CD4-positive, CD25-positive, alpha-beta regulatory T cell (primary cell): Measurements from ENCODE around the gene MICU1. TPM values are rescaled to one million over a fixed set of nuclear protein-coding genes. Genes with fewer than 3 reads are reported as not detected.
A peak's percentile ranks its signal among the peaks of the same experiment; 100 is the strongest.
"Not testable (repeated sequence)": the region's sequence is repeated elsewhere in the genome, so short reads cannot be mapped to it uniquely, and the experiment has no call there.

Experiments used
- ATAC-seq, 2 donors: fragments of 150-1000 bp; cut with Tn5 transposase; one replicate each; pipeline ENCODE4 v1.10.0; 2021; ENCODE audit warnings: low read depth in 2 of 2, moderate number of reproducible peaks in 2 of 2, moderate library complexity in 1 of 2
- DNase-seq, 3 donors: peaks; one replicate each; pipeline versions ENCODE4 v3.0.0 to v3.0.0-alpha.2; 2012 to 2022; ENCODE audit warnings: mixed read lengths in 1 of 3
- H3K27ac ChIP-seq: one replicate; pipeline ENCODE4 v1.7.0; 2013; ENCODE audit warnings: mild to moderate bottlenecking, low read length; ENCODE audit not compliant: insufficient read depth, poor library complexity, severe bottlenecking
- H3K27me3 ChIP-seq: one replicate; pipeline ENCODE4 v1.7.0; 2013; ENCODE audit warnings: low read length; ENCODE audit not compliant: control insufficient read depth, insufficient read depth
- H3K36me3 ChIP-seq: one replicate; pipeline ENCODE4 v1.7.0; 2013; ENCODE audit warnings: mild to moderate bottlenecking, low read length, moderate library complexity; ENCODE audit not compliant: control insufficient read depth, insufficient read depth
- H3K4me1 ChIP-seq: 2 replicates; pipeline ENCODE4 v1.7.0; 2013; ENCODE audit warnings: mild to moderate bottlenecking, low read length; ENCODE audit not compliant: insufficient read depth, control insufficient read depth, poor library complexity, severe bottlenecking
- H3K4me3 ChIP-seq: one replicate; pipeline ENCODE4 v1.7.0; 2013; ENCODE audit warnings: low read depth, mild to moderate bottlenecking, low read length, moderate library complexity
- H3K9me3 ChIP-seq, 2 experiments: 1 replicate in 1 of 2; 2 replicates in 1 of 2; pipeline ENCODE4 v1.7.0; 2013; ENCODE audit warnings: low read length in 2 of 2, mild to moderate bottlenecking in 1 of 2, moderate library complexity in 1 of 2; ENCODE audit not compliant: control insufficient read depth in 2 of 2
- H3K27ac Mint-ChIP-seq, 3 donors: one replicate each; pipeline ENCODE4 v1.8.0; 2020 to 2022; ENCODE audit warnings: mild to moderate bottlenecking in 3 of 3, mixed read lengths in 3 of 3, moderate library complexity in 2 of 3
- H3K27me3 Mint-ChIP-seq: one replicate; pipeline ENCODE4 v1.8.0; 2022; ENCODE audit warnings: mild to moderate bottlenecking, mixed read lengths
- H3K36me3 Mint-ChIP-seq: one replicate; pipeline ENCODE4 v1.8.0; 2020; ENCODE audit warnings: mixed read lengths
- H3K4me1 Mint-ChIP-seq, 4 donors: one replicate each; pipeline ENCODE4 v1.8.0; 2020 to 2022; ENCODE audit warnings: mixed read lengths in 4 of 4, mild to moderate bottlenecking in 1 of 4
- H3K4me3 Mint-ChIP-seq, 4 donors: one replicate each; pipeline ENCODE4 v1.8.0; 2020 to 2022; ENCODE audit warnings: mild to moderate bottlenecking in 4 of 4, mixed read lengths in 4 of 4, moderate library complexity in 3 of 4
- H3K9me3 Mint-ChIP-seq, 7 donors: one replicate each; pipeline ENCODE4 v1.8.0; 2020 to 2022; ENCODE audit warnings: mixed read lengths in 7 of 7, mild to moderate bottlenecking in 3 of 7, moderate library complexity in 2 of 7
- polyA plus RNA-seq, 4 donors: library from polyadenylated mRNA; unstranded; fragments of 300-500 nt; fragmentation: Illumina TruSeq; gene quantifications; one replicate each; pipeline ENCODE4 v1.2.3, GENCODE V29; 2021
- total RNA-seq: library from RNA; stranded (reverse); gene quantifications from one replicate; pipeline ENCODE4 v1.2.3, GENCODE V29; 2022

Gene MICU1
- total and polyA plus RNA-seq, 5 donors from 2014 or later = 20.2 to 29.6 (median 26.5) TPM

DNA sequence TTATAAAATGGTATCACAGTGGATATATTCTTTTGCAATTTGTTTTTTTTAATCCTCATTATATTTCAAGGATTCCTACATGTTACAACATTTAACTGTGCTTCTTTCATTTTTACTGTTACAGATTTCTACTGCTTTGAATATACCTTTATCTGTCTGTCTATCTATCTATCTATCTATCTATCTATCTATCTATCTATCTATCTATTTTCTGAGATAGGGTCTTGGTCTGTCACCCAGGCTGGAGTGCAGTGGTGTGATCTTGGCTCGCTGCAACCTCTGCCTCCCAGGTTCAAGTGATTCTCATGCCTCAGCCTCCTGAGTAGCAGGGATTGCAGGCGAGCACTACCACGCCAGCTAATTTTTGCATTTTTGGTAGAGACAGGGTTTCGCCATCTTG, 194.9 kb downstream of the MICU1 start:
- not testable (repeated sequence) for H3K4me1 Mint-ChIP-seq, DNase-seq, H3K27me3 ChIP-seq, H3K27ac Mint-ChIP-seq, H3K27me3 Mint-ChIP-seq, ATAC-seq, H3K36me3 Mint-ChIP-seq, H3K4me3 ChIP-seq, H3K27ac ChIP-seq, H3K36me3 ChIP-seq, H3K4me1 ChIP-seq, H3K9me3 ChIP-seq, H3K9me3 Mint-ChIP-seq
- peak overlapping the region in 1 of 4 donors; percentile 47 for H3K4me3 Mint-ChIP-seq

DNA sequence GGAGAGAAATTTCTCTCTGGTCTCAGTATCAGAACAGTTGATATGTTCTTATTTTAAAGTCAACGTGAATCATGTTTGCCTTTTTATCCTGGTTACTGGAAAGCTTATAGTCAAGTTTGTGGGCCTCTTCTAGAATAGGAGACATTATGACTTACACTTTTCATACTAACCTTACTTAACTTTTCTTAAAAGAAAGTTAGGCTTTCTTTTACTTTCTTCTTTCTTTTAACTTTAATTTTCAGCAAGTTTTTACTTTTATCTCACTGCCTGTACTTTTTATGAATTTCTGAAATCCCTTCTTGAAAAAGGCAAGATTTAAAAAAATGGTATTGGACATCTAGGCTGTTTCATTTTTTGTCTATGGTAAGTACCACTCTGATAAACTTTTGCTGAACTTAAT, 195.9 kb downstream of the MICU1 start:
- ATAC-seq (no peak), DNase-seq (no peak)
- Mint-ChIP-seq H3K4me1 (no peaks in the 10 kb centered on the region), H3K27ac (no peak overlapping the region), H3K36me3 (peaks cover 5% of the 10 kb centered on the region), H3K9me3 (no peaks in the 10 kb centered on the region), H3K4me3 (no peak overlapping the region), H3K27me3 (no peaks in the 10 kb centered on the region)
- Histone ChIP-seq H3K27ac (no peak overlapping the region), H3K4me3 (no peak overlapping the region), H3K9me3 (no peaks in the 10 kb centered on the region), H3K27me3 (no peaks in the 10 kb centered on the region), H3K36me3 (no peaks in the 10 kb centered on the region), H3K4me1 (no peaks in the 10 kb centered on the region)

DNA sequence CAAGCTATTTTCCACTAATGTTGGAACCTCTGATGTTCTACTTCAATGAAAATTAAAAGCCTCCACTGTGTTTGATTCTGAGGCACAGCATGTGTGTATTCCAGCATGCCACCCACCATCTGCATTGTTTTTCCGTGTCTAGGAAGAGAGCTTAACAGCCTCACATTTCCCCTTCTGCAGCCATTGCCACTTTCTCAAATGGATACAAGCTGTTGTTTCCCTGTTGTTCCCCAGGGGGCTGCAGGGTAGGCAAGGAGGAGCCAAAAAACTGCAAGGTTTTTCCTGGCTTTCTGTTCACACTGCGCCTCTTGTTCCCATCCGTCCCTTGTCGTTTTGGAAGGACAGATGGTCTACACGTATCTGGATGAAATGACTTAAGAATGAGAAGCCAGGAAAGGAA, 198.9 kb downstream of the MICU1 start:
- peaks cover 11% of the 10 kb centered on the region for H3K36me3 ChIP-seq
- H3K9me3 ChIP-seq = no peaks in the 10 kb centered on the region
- no peak for DNase-seq
- H3K27ac ChIP-seq = no peak overlapping the region
- no peak overlapping the region for H3K4me3 Mint-ChIP-seq
- no peaks in the 10 kb centered on the region for H3K4me1 Mint-ChIP-seq
- ATAC-seq = no peak
- H3K4me1 ChIP-seq = no peaks in the 10 kb centered on the region
- peaks cover 0 to 3% (median 1%) of the 10 kb centered on the region in 7 donors for H3K9me3 Mint-ChIP-seq
- H3K27me3 Mint-ChIP-seq = no peaks in the 10 kb centered on the region
- H3K27me3 ChIP-seq = no peaks in the 10 kb centered on the region
- peaks cover 18% of the 10 kb centered on the region for H3K36me3 Mint-ChIP-seq
- no peak overlapping the region for H3K4me3 ChIP-seq
- H3K27ac Mint-ChIP-seq = no peak overlapping the region

DNA sequence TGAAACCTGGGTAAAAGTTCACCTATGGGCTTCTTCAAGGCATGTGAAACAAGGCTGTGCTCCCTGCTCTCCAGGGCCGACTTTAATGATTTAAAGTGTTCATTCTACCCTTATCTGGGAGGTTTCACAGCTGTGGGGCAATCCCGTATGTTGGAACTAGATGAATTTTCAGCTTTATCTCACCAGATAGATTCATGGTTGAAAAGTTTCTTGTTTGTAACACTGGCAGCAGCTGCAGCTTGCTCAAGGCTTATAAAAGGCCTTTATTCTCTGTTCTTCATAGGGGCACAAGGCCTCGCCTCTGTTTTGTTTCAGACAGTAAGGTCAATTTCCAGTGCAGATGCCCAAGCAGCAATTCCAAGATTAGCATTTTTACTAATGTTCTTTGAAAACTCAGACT, 200.7 kb downstream of the MICU1 start:
- Mint-ChIP-seq H3K27me3 (no peaks in the 10 kb centered on the region), H3K4me3 (no peak overlapping the region), H3K4me1 (no peaks in the 10 kb centered on the region), H3K9me3 (peaks cover 0 to 3% (median 1%) of the 10 kb centered on the region in 7 donors), H3K27ac (no peak overlapping the region), H3K36me3 (peaks cover 29% of the 10 kb centered on the region)
- peaks cover 18% of the 10 kb centered on the region for H3K36me3 ChIP-seq
- H3K9me3 ChIP-seq = no peaks in the 10 kb centered on the region
- H3K4me1 ChIP-seq = no peaks in the 10 kb centered on the region
- ATAC-seq (no peak), DNase-seq (no peak)
- H3K27me3 ChIP-seq = no peaks in the 10 kb centered on the region
- H3K27ac ChIP-seq = no peak overlapping the region
- H3K4me3 ChIP-seq = no peak overlapping the region

DNA sequence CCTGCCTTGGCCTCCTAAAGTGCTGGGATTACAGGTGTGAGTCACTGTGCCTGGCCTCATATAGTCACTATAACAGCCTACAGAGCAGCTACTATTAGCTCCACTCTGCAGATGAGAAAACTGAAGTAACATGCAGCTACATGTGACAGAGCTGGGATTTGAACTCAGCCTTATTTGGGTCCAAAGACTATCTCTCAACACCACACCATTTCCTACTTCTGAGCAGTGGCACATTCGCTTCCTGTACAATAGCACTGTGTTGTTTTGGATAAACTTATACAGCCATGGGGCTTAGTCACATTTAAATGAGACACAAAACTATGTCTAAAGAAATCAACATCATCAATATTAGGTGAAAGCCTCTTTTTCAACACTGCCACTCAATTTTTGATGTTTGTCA, 201.3 kb downstream of the MICU1 start:
- peak in 1 of 3 donors; percentile 15 for DNase-seq
- Mint-ChIP-seq H3K36me3 (peaks cover 35% of the 10 kb centered on the region), H3K27ac (no peak overlapping the region)

DNA sequence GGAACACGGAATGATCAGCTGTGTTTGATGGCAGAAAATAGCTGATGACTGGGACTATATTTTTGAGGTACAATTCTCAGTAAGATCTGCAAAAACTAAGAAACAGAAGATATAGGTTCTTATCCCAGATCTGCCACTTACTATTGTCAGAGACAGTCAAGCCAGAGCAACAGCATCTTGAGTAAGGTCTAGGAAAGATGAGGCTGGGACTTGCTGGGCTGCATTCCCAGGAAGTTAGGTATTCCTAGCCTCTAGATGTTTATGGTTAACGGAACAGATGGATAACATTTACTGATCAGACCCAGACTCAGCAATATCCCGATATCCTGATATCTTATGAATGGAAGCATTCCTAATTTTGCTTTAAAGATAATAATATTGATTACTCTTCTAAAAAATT, 202.5 kb downstream of the MICU1 start:
- no peak overlapping the region for H3K27ac ChIP-seq

More for the DNA sequence above, 201.3 kb downstream of the MICU1 start:
- H3K4me3 Mint-ChIP-seq = no peak overlapping the region
- H3K27me3 Mint-ChIP-seq = no peaks in the 10 kb centered on the region
- Histone ChIP-seq H3K36me3 (peaks cover 18% of the 10 kb centered on the region), H3K4me3 (no peak overlapping the region), H3K27me3 (no peaks in the 10 kb centered on the region), H3K4me1 (no peaks in the 10 kb centered on the region), H3K9me3 (no peaks in the 10 kb centered on the region), H3K27ac (no peak overlapping the region)
- peaks cover 0 to 3% (median 1%) of the 10 kb centered on the region in 7 donors for H3K9me3 Mint-ChIP-seq
- no peak for ATAC-seq
- no peaks in the 10 kb centered on the region for H3K4me1 Mint-ChIP-seq

DNA sequence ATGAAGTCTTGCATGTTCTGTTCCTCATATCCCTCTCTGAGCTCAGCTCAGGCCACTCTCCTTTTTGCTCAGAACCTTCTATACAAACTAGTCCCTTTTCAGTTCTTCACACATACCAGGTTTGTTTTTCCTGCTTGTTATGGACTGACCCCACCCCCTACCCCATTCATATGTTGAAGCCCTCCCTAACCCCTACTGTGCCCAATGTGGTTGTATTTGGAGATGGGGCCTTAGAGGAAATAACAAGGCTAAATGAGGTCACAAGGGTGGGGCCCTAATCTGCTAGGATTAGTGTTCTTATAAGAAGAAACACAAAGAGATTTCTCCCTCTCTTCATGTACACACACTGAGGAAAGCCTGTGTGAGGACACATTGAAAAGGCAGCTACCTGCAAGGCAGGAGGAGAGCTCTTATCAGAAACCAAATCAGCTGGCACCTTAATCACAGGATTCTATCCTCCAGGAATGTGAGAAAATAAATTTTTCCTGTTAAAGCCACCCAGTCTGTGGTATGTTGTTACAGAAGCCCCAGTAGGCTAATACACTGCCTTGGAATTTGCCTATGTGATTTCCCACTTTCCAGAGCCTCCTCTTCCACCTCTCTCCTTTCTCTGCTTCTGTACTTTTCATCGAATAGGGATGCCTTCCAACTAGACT, 203.9 kb downstream of the MICU1 start:
- Histone ChIP-seq H3K36me3 (peaks cover 18% of the 10 kb centered on the region), H3K9me3 (no peaks in the 10 kb centered on the region), H3K27me3 (no peaks in the 10 kb centered on the region), H3K4me1 (no peaks in the 10 kb centered on the region), H3K27ac (no peak overlapping the region), H3K4me3 (no peak overlapping the region)
- Mint-ChIP-seq H3K4me1 (no peaks in the 10 kb centered on the region), H3K27ac (no peak overlapping the region), H3K36me3 (peaks cover 43% of the 10 kb centered on the region), H3K9me3 (peaks cover 0 to 3% (median 1%) of the 10 kb centered on the region in 7 donors), H3K27me3 (no peaks in the 10 kb centered on the region), H3K4me3 (no peak overlapping the region)
- no peak for ATAC-seq
- peak in 1 of 3 donors; percentile 12 for DNase-seq

More for the DNA sequence above, 202.5 kb downstream of the MICU1 start:
- Mint-ChIP-seq H3K36me3 (peaks cover 44% of the 10 kb centered on the region), H3K4me1 (no peaks in the 10 kb centered on the region), H3K27ac (no peak overlapping the region), H3K4me3 (no peak overlapping the region), H3K27me3 (no peaks in the 10 kb centered on the region), H3K9me3 (peaks cover 0 to 3% (median 1%) of the 10 kb centered on the region in 7 donors)
- Histone ChIP-seq H3K27me3 (no peaks in the 10 kb centered on the region), H3K36me3 (peaks cover 18% of the 10 kb centered on the region), H3K4me1 (no peaks in the 10 kb centered on the region), H3K4me3 (no peak overlapping the region), H3K9me3 (no peaks in the 10 kb centered on the region)
- ATAC-seq (no peak), DNase-seq (no peak)

DNA sequence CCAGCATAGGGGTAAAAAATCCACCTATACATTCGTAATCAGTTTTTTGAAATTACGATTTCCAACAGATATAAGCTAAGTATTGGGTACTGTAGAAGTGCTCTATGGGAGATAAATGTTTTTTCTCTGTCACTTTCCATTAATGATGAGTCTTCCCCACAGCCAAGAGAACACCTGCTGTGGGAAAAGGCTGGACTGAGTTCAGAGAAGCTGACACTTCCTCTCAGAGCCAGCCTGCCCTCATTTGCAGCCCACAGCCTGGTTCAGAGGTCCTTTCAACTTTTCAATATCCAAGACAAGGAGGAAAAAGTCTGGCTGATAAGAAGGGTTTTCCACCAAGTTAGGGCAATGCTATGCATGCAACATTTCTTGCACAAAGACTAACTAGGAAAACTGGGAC, 206.6 kb downstream of the MICU1 start:
- peaks cover 0 to 10% (median 4%) of the 10 kb centered on the region in 7 donors for H3K9me3 Mint-ChIP-seq
- ATAC-seq (no peak), DNase-seq (no peak)
- Histone ChIP-seq H3K4me1 (no peaks in the 10 kb centered on the region), H3K27ac (no peak overlapping the region), H3K4me3 (no peak overlapping the region), H3K36me3 (peaks cover 20% of the 10 kb centered on the region), H3K27me3 (no peaks in the 10 kb centered on the region), H3K9me3 (no peaks in the 10 kb centered on the region)
- no peak overlapping the region for H3K27ac Mint-ChIP-seq
- H3K4me3 Mint-ChIP-seq = no peak overlapping the region
- peaks cover 49% of the 10 kb centered on the region for H3K36me3 Mint-ChIP-seq
- H3K27me3 Mint-ChIP-seq = no peaks in the 10 kb centered on the region
- H3K4me1 Mint-ChIP-seq = no peaks in the 10 kb centered on the region
